Neural cell (in vitro differentiated cells): Measurements from ENCODE around the gene SFT2D2. TPM values are rescaled to one million over a fixed set of nuclear protein-coding genes. Genes with fewer than 3 reads are reported as not detected.

Experiments used
- H2AFZ ChIP-seq: fragments of 200-600, 300-800 bp; sonication (generic), shearing (Covaris generic); 2 replicates; pipeline ENCODE4 v1.6.0; 2014; ENCODE audit warnings: low read depth, mild to moderate bottlenecking, antibody characterized with exemption, low read length, moderate library complexity
- H3F3A ChIP-seq: fragments of 200-600 bp; shearing (Covaris generic); 2 replicates; pipeline ENCODE4 v1.6.1; 2016; ENCODE audit warnings: mild to moderate bottlenecking, moderate library complexity, mixed read lengths, antibody characterized with exemption, low read length; ENCODE audit not compliant: insufficient read depth, poor library complexity, severe bottlenecking
- H3K27ac ChIP-seq: fragments of 200-600, 300-800 bp; sonication (generic), shearing (Covaris generic); 2 replicates; pipeline ENCODE4 v1.5.1; 2014; ENCODE audit warnings: mild to moderate bottlenecking, low read length, moderate library complexity
- H3K27me3 ChIP-seq: fragments of 300-800, 200-600 bp; sonication (generic), shearing (Covaris generic); 2 replicates; pipeline ENCODE4 v1.6.0; 2014; ENCODE audit warnings: mild to moderate bottlenecking, low read depth, low read length, moderate library complexity; ENCODE audit not compliant: insufficient read depth
- H3K36me3 ChIP-seq: fragments of 300-800, 200-600 bp; sonication (generic), shearing (Covaris generic); 2 replicates; pipeline ENCODE4 v1.5.1; 2014; ENCODE audit warnings: mild to moderate bottlenecking, antibody characterized with exemption, low read length, moderate library complexity; ENCODE audit not compliant: insufficient read depth
- H3K4me2 ChIP-seq: fragments of 300-800, 200-600 bp; sonication (generic), shearing (Covaris generic); 2 replicates; pipeline ENCODE4 v1.6.0; 2014; ENCODE audit warnings: mild to moderate bottlenecking, low read length
- H3K4me3 ChIP-seq: fragments of 300-800, 200-600 bp; sonication (generic), shearing (Covaris generic); 2 replicates; pipeline ENCODE4 v1.5.1; 2014; ENCODE audit warnings: mild to moderate bottlenecking, low read length, moderate library complexity
- H3K79me2 ChIP-seq: fragments of 200-600 bp; shearing (Covaris generic); replicated peaks from 2 replicates; pipeline ENCODE4 v1.6.0; 2014; ENCODE audit warnings: mild to moderate bottlenecking, low read length, moderate library complexity; ENCODE audit not compliant: insufficient read depth
- H3K9ac ChIP-seq: fragments of 300-800, 200-600 bp; sonication (generic), shearing (Covaris generic); 2 replicates; pipeline ENCODE4 v1.6.1; 2016; ENCODE audit warnings: mild to moderate bottlenecking, low read length, mixed read lengths
- H3K9me2 ChIP-seq: fragments of 200-600 bp; shearing (Covaris generic); 2 replicates; pipeline ENCODE4 v1.6.1; 2016; ENCODE audit warnings: mild to moderate bottlenecking, low read length, mixed read lengths; ENCODE audit not compliant: insufficient read depth
- H3K9me3 ChIP-seq: fragments of 200-600, 300-800 bp; sonication (generic), shearing (Covaris generic); 2 replicates; pipeline ENCODE4 v1.6.1; 2016; ENCODE audit warnings: mild to moderate bottlenecking, mixed run types, low read length, moderate library complexity, mixed read lengths
- H4K20me1 ChIP-seq: fragments of 200-600 bp; shearing (Covaris generic); 2 replicates; pipeline ENCODE4 v1.6.1; 2016; ENCODE audit warnings: mild to moderate bottlenecking, mixed run types; ENCODE audit not compliant: insufficient read depth
- CTCF ChIP-seq: fragments of 450-650 bp; IDR thresholded peaks from 2 replicates; pipeline ENCODE4 v1.5.1; 2014; ENCODE audit warnings: antibody characterized with exemption, mild to moderate bottlenecking, moderate library complexity; ENCODE audit not compliant: poor library complexity, severe bottlenecking
- EP300 ChIP-seq: fragments of 450-650 bp; conservative IDR thresholded peaks from 2 replicates; pipeline ENCODE4 v1.6.1; 2014; ENCODE audit warnings: antibody characterized with exemption, mild to moderate bottlenecking, moderate library complexity; ENCODE audit not compliant: poor library complexity, severe bottlenecking
- EZH2 ChIP-seq: fragments of 200-600, 300-800 bp; shearing (Covaris generic), sonication (generic); IDR thresholded peaks from 2 replicates; pipeline ENCODE4 v1.6.1; 2014; ENCODE audit warnings: antibody characterized with exemption, low read length, borderline replicate concordance, mild to moderate bottlenecking; ENCODE audit not compliant: insufficient read depth, poor library complexity, severe bottlenecking
- MXI1 ChIP-seq: fragments of 450-650 bp; conservative IDR thresholded peaks from 2 replicates; pipeline ENCODE4 v1.6.1; 2014; ENCODE audit warnings: antibody characterized with exemption, mild to moderate bottlenecking; ENCODE audit not compliant: poor library complexity, severe bottlenecking
- POLR2AphosphoS5 ChIP-seq: IDR thresholded peaks from 2 replicates; pipeline ENCODE4 v1.6.1; 2012
- RAD21 ChIP-seq: fragments of 450-650 bp; conservative IDR thresholded peaks from 2 replicates; pipeline ENCODE4 v1.6.1; 2014; ENCODE audit warnings: antibody characterized with exemption, mild to moderate bottlenecking, moderate library complexity
- SMC3 ChIP-seq: fragments of 450-650 bp; conservative IDR thresholded peaks from 2 replicates; pipeline ENCODE4 v1.6.1; 2014; ENCODE audit warnings: antibody characterized with exemption, mild to moderate bottlenecking, moderate library complexity; ENCODE audit not compliant: poor library complexity
- TAF1 ChIP-seq: IDR thresholded peaks from 2 replicates; pipeline ENCODE4 v1.6.1; 2012; ENCODE audit warnings: low read depth
- polyA plus RNA-seq: library from polyadenylated mRNA; depleted of rRNA; stranded (reverse); fragments of >200 nt; gene quantifications from 2 replicates; pipeline ENCODE4 v1.2.3, GENCODE V29; 2014
- TF ChIP-seq, protein P1 (sequence below): IDR thresholded peaks from 2 replicates; pipeline ENCODE4 v1.6.1; 2012; ENCODE audit warnings: borderline replicate concordance

The SFT2D2 gene
- polyA plus RNA-seq, 1 donor from 2014 or later: 8.3 TPM

DNA sequence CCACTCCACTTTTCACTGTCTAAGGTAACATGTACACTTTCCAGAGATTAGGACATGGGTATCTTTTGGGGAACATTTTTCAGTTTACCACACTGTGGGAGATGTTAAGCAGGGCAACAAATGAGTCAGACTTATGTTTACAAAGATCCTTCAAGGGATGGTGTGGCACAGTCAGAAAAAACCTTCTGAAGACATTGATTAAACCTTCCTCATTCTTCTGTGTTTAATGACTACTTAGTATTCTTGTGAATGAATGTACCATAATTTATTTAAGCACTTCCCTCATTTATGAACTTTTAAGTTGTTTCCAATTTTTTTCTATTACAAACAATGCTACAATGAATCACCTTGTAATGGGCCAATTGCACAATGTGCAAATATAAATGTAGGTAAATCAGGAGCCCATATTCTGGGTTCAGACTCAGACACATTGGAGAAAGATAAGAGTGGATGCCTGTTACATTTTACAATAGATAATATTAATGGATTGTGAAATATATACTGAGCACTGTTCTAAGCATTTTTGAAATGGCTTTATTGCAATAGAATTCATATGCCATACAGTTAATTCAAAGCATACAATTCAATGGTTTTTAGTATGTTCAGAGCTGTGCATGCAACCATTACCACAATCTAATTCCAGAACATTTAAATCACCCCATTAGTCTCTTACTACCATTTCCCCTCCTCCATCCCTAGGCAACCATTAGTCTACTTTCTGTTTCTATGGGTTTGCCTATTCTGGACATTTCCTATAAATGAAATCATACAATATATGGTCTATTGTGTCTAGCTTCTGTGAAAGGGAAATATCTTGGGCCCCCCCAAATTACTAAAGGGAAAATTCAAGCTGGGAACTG is 1.9 kb upstream of the SFT2D2 start:
- TF ChIP-seq EZH2 (no peak), RAD21 (no peak), CTCF (no peak), SMC3 (no peak), POLR2AphosphoS5 (no peak), EP300 (no peak), MXI1 (no peak), TAF1 (no peak)
- TF ChIP-seq, protein P1, sequence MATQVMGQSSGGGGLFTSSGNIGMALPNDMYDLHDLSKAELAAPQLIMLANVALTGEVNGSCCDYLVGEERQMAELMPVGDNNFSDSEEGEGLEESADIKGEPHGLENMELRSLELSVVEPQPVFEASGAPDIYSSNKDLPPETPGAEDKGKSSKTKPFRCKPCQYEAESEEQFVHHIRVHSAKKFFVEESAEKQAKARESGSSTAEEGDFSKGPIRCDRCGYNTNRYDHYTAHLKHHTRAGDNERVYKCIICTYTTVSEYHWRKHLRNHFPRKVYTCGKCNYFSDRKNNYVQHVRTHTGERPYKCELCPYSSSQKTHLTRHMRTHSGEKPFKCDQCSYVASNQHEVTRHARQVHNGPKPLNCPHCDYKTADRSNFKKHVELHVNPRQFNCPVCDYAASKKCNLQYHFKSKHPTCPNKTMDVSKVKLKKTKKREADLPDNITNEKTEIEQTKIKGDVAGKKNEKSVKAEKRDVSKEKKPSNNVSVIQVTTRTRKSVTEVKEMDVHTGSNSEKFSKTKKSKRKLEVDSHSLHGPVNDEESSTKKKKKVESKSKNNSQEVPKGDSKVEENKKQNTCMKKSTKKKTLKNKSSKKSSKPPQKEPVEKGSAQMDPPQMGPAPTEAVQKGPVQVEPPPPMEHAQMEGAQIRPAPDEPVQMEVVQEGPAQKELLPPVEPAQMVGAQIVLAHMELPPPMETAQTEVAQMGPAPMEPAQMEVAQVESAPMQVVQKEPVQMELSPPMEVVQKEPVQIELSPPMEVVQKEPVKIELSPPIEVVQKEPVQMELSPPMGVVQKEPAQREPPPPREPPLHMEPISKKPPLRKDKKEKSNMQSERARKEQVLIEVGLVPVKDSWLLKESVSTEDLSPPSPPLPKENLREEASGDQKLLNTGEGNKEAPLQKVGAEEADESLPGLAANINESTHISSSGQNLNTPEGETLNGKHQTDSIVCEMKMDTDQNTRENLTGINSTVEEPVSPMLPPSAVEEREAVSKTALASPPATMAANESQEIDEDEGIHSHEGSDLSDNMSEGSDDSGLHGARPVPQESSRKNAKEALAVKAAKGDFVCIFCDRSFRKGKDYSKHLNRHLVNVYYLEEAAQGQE: no peak
- H3K9ac ChIP-seq: no peak overlapping the region
- no peak overlapping the region for H3K27ac ChIP-seq
- no peaks in the 10 kb centered on the region for H3K36me3 ChIP-seq
- H3K79me2 ChIP-seq: peaks cover 5% of the 10 kb centered on the region
- peaks cover 5% of the 10 kb centered on the region for H3K27me3 ChIP-seq
- no peak overlapping the region for H2AFZ ChIP-seq
- no peaks in the 10 kb centered on the region for H4K20me1 ChIP-seq
- H3K4me3 ChIP-seq: no peak overlapping the region
- no peaks in the 10 kb centered on the region for H3K9me3 ChIP-seq
- H3K4me2 ChIP-seq: no peak overlapping the region
- no peaks in the 10 kb centered on the region for H3K9me2 ChIP-seq
- no peaks in the 10 kb centered on the region for H3F3A ChIP-seq

DNA sequence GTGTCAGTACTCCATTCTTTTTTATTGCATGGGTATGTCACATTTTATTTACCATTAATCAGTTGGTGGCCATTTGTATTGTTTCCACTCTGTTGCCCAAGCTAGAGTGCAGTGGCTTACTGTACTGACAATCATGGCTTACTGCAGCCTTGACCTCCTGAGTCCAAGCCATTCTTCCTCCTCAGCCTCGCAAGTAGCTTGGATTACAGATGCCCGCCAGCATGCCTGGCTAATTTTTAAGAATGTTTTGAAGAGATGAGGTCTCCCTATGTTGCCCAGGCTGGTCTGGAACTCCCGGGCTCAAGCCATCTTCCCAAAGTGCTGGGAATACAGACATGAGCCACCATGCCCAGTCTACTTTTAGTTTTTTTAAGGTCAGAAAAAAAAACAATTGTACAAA is 813 bp upstream of the SFT2D2 start:
- Histone ChIP-seq H3K4me3 (peak overlapping the region; percentile 85), H3K27ac (no peak overlapping the region), H3K9ac (peak overlapping the region; percentile 69), H3K27me3 (peaks cover 5% of the 10 kb centered on the region), H3K4me2 (no peak overlapping the region), H3F3A (no peaks in the 10 kb centered on the region), H2AFZ (peak overlapping the region; percentile 69), H4K20me1 (no peaks in the 10 kb centered on the region), H3K9me2 (no peaks in the 10 kb centered on the region), H3K36me3 (no peaks in the 10 kb centered on the region), H3K79me2 (peaks cover 5% of the 10 kb centered on the region), H3K9me3 (no peaks in the 10 kb centered on the region)
- no peak for TF ChIP-seq TAF1
- no peak for TF ChIP-seq MXI1
- TF ChIP-seq RAD21: no peak
- TF ChIP-seq, protein P1: no peak
- TF ChIP-seq CTCF: no peak
- no peak for TF ChIP-seq POLR2AphosphoS5
- TF ChIP-seq EP300: no peak
- no peak for TF ChIP-seq SMC3
- TF ChIP-seq EZH2: no peak
